Ascending aorta (tissue), 2 donors: ENCODE measurements around the gene DPPA2. TPM values are rescaled to one million over a fixed set of nuclear protein-coding genes. Genes with fewer than 3 reads are reported as not detected.

Experiments used
- DNase-seq, 2 donors: peaks; one replicate each; pipeline ENCODE4 v3.0.0-alpha.2; 2019; ENCODE audit warnings: low spot score in 2 of 2
- H3K27ac ChIP-seq, 2 donors: fragments of 200-600 bp; sonication (generic); one replicate each; pipeline ENCODE4 v1.5.1; 2016 to 2017; ENCODE audit warnings: mild to moderate bottlenecking in 1 of 2
- H3K27me3 ChIP-seq: fragments of 200-600 bp; sonication (generic); one replicate; pipeline ENCODE4 v1.5.1; 2017
- H3K36me3 ChIP-seq, 2 donors: fragments of 200-600 bp; sonication (generic); one replicate each; pipeline ENCODE4 v1.5.1; 2016
- H3K4me1 ChIP-seq, 2 donors: fragments of 200-600 bp; sonication (generic); one replicate each; pipeline ENCODE4 v1.5.1; 2016 to 2017; ENCODE audit warnings: mild to moderate bottlenecking in 1 of 2
- H3K4me3 ChIP-seq, 2 donors: fragments of 200-600 bp; sonication (generic); one replicate each; pipeline ENCODE4 v1.5.1; 2016 to 2017; ENCODE audit warnings: mild to moderate bottlenecking in 1 of 2
- H3K9me3 ChIP-seq, 2 donors: fragments of 200-600 bp; sonication (generic); one replicate each; pipeline ENCODE4 v1.5.1; 2016
- CTCF ChIP-seq, 3 experiments: fragments of 200-600 bp in 2 of 3; fragments of 450-650 bp in 1 of 3; sonication (generic) in 2 of 3; IDR thresholded peaks; one replicate each; pipeline ENCODE4 v1.5.1; 2016 to 2019; ENCODE audit warnings: antibody characterized with exemption in 3 of 3, mild to moderate bottlenecking in 1 of 3, moderate library complexity in 1 of 3
- intact Hi-C: fragments of 100-400 bp; cut with DNase I; formaldehyde crosslinking; loops from one replicate; pipeline ENCODE4 v1.15.1; 2023
- total RNA-seq: library from RNA; depleted of rRNA; stranded (reverse); fragments of >200 nt; gene quantifications from one replicate; pipeline ENCODE4 v1.1.0, GENCODE V29; 2016

The DPPA2 gene
- total RNA-seq, 1 donor from 2014 or later = not detected

GRCh38 chr3:109339714-109340648, 23.7 kb upstream of the DPPA2 start:
- H3K36me3 ChIP-seq = no peaks in the 10 kb centered on the region
- H3K27me3 ChIP-seq = no peaks in the 10 kb centered on the region
- TF ChIP-seq CTCF (IDR thresholded peaks at IDR 0.05) = no peak
- no peak overlapping the region for H3K4me3 ChIP-seq
- no peak overlapping the region for H3K27ac ChIP-seq
- no peaks in the 10 kb centered on the region for H3K4me1 ChIP-seq
- DNase-seq = no peak
- no peaks in the 10 kb centered on the region for H3K9me3 ChIP-seq
- intact Hi-C loops = no loop called here

GRCh38 chr3:109339197-109339596, 22.9 kb upstream of the DPPA2 start:
- H3K4me1 ChIP-seq = no peaks in the 10 kb centered on the region
- no peaks in the 10 kb centered on the region for H3K9me3 ChIP-seq
- DNase-seq = no peak
- no peak for TF ChIP-seq CTCF (IDR thresholded peaks at IDR 0.05)
- H3K27me3 ChIP-seq = no peaks in the 10 kb centered on the region
- H3K27ac ChIP-seq = no peak overlapping the region
- no peaks in the 10 kb centered on the region for H3K36me3 ChIP-seq
- intact Hi-C loops = no loop called here
- H3K4me3 ChIP-seq = no peak overlapping the region

GRCh38 chr3:109338322-109338721, 22.0 kb upstream of the DPPA2 start:
- Histone ChIP-seq H3K4me3 (no peak overlapping the region), H3K36me3 (no peaks in the 10 kb centered on the region), H3K27me3 (no peaks in the 10 kb centered on the region), H3K4me1 (no peaks in the 10 kb centered on the region), H3K9me3 (no peaks in the 10 kb centered on the region), H3K27ac (no peak overlapping the region)
- no peak for TF ChIP-seq CTCF (IDR thresholded peaks at IDR 0.05)
- no peak for DNase-seq
- intact Hi-C loops = no loop called here

- no peaks in the 10 kb centered on the region for H3K27me3 ChIP-seq
- H3K9me3 ChIP-seq = no peaks in the 10 kb centered on the region
- H3K4me1 ChIP-seq = no peaks in the 10 kb centered on the region
- no peak for DNase-seq
- no peak within 1 kb of the TSS for H3K27ac ChIP-seq
- TF ChIP-seq CTCF (IDR thresholded peaks at IDR 0.05) = no peak
- intact Hi-C loops = no loop called here
- H3K4me3 ChIP-seq = peak within 1 kb of the TSS; percentile 37 to 61
- no peaks in the 10 kb centered on the region for H3K36me3 ChIP-seq
These were observed 21.1 kb upstream of the DPPA2 start, which contains the start of gene DPPA4 for GRCh38 chr3:109337393-109337792. DPPA4 (minus strand) TSS chr3:109337546; CDS start chr3:109337517, 29 bp downstream.

- TF ChIP-seq CTCF (IDR thresholded peaks at IDR 0.05) = no peak
- Histone ChIP-seq H3K4me3 (peak overlapping the region; percentile 37 to 61), H3K27me3 (no peaks in the 10 kb centered on the region), H3K36me3 (no peaks in the 10 kb centered on the region), H3K9me3 (no peaks in the 10 kb centered on the region), H3K27ac (no peak overlapping the region), H3K4me1 (no peaks in the 10 kb centered on the region)
- intact Hi-C loops = no loop called here
- DNase-seq = no peak
These were observed 20.1 kb upstream of the DPPA2 start for GRCh38 chr3:109336291-109336861.
